Endothelial cell (in vitro differentiated cells): ENCODE results near the gene NELFA. TPM values are rescaled to one million over a fixed set of nuclear protein-coding genes. Genes with fewer than 3 reads are reported as not detected.

Experiments used
- DNase-seq: peaks from one replicate; pipeline ENCODE4 v3.0.0; 2021; ENCODE audit warnings: low spot score
- H3K27ac Mint-ChIP-seq: one replicate; pipeline ENCODE4 v1.8.0; 2021; ENCODE audit warnings: mixed read lengths, inconsistent platforms; ENCODE audit not compliant: unreplicated experiment
- H3K27me3 Mint-ChIP-seq: one replicate; pipeline ENCODE4 v1.8.0; 2021; ENCODE audit warnings: mild to moderate bottlenecking, moderate library complexity, mixed read lengths, inconsistent platforms; ENCODE audit not compliant: unreplicated experiment
- H3K36me3 Mint-ChIP-seq: one replicate; pipeline ENCODE4 v1.8.0; 2021; ENCODE audit warnings: mild to moderate bottlenecking, low read depth, mixed read lengths, inconsistent platforms; ENCODE audit not compliant: unreplicated experiment
- H3K4me1 Mint-ChIP-seq: one replicate; pipeline ENCODE4 v1.8.0; 2021; ENCODE audit warnings: mild to moderate bottlenecking, mixed read lengths, inconsistent platforms; ENCODE audit not compliant: unreplicated experiment
- H3K4me3 Mint-ChIP-seq: one replicate; pipeline ENCODE4 v1.8.0; 2021; ENCODE audit warnings: mild to moderate bottlenecking, mixed read lengths, inconsistent platforms; ENCODE audit not compliant: unreplicated experiment
- H3K9me3 Mint-ChIP-seq: one replicate; pipeline ENCODE4 v1.8.0; 2021; ENCODE audit warnings: mixed read lengths, inconsistent platforms; ENCODE audit not compliant: unreplicated experiment
- CTCF ChIP-seq: fragments of 200-600 bp; sonication (generic); IDR thresholded peaks from one replicate; pipeline ENCODE4 v1.5.0; 2021; ENCODE audit warnings: antibody characterized with exemption; ENCODE audit not compliant: unreplicated experiment
- total RNA-seq: library from RNA; stranded (reverse); fragmentation: NEBNext Ultra II Directional; extraction: Animal tissue kit (Norgen Biotek cat#: 25700); gene quantifications from one replicate; pipeline ENCODE4 v1.2.1, GENCODE V29; 2021; ENCODE audit not compliant: unreplicated experiment

The NELFA gene
- total RNA-seq, 1 donor from 2014 or later = 30.2 TPM

DNA sequence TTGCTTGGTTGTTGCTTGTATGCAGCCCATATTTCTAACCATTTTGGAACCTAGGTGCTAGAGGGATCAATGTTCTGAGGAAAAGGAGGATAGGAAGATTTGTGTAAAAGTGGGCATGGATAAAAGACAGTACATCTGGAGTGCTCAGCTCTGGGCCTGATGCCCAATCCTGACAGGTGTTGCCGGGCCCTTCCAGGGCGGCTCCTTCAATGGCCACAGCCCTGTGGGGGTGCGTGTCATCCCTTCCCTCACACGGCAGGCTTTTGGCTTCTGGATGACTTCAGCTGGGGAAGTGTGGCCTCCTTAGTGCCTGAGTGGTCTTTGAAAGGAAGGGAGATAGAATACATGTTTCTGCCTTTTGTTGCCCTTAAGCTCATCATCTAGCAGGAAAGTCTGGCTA lies 47.2 kb downstream of the NELFA start:
- no peak for DNase-seq
- Mint-ChIP-seq H3K4me3 (peak overlapping the region; percentile 18), H3K9me3 (no peaks in the 10 kb centered on the region), H3K36me3 (peaks cover 48% of the 10 kb centered on the region), H3K4me1 (no peaks in the 10 kb centered on the region), H3K27me3 (no peaks in the 10 kb centered on the region), H3K27ac (no peak overlapping the region)
- TF ChIP-seq CTCF = no peak

GRCh38 chr4:1961038-1961437 lies 47.7 kb downstream of the NELFA start:
- Mint-ChIP-seq H3K4me3 (no peak overlapping the region), H3K4me1 (no peaks in the 10 kb centered on the region), H3K36me3 (peaks cover 51% of the 10 kb centered on the region), H3K27me3 (peaks cover 1% of the 10 kb centered on the region), H3K27ac (no peak overlapping the region), H3K9me3 (no peaks in the 10 kb centered on the region)
- DNase-seq = no peak
- no peak for TF ChIP-seq CTCF

- Mint-ChIP-seq H3K9me3 (no peaks in the 10 kb centered on the region), H3K4me3 (no peak overlapping the region), H3K27ac (no peak overlapping the region), H3K4me1 (no peaks in the 10 kb centered on the region), H3K27me3 (peaks cover 1% of the 10 kb centered on the region), H3K36me3 (peaks cover 53% of the 10 kb centered on the region)
- no peak for TF ChIP-seq CTCF
- DNase-seq = no peak
Measured at GRCh38 chr4:1960170-1960825, 48.5 kb downstream of the NELFA start.

DNA sequence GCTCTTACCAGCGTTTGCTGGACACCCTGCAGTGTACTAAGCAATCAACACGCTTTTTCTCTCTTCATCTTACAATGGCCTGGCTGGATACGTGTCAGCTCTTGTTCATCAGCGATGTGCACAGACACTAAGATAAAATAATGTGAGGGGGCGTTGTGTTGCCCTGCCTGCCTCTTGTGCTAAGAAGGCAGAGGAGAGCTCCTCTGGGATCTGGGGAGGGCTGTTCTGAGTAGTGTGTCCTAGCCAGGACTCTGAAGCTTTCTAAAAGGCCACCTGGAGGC lies 49.7 kb downstream of the NELFA start:
- TF ChIP-seq CTCF = no peak
- peak overlapping the region; percentile 56 for H3K4me3 Mint-ChIP-seq
- H3K9me3 Mint-ChIP-seq = no peaks in the 10 kb centered on the region
- H3K4me1 Mint-ChIP-seq = no peaks in the 10 kb centered on the region
- peaks cover 1% of the 10 kb centered on the region for H3K27me3 Mint-ChIP-seq
- peaks cover 45% of the 10 kb centered on the region for H3K36me3 Mint-ChIP-seq
- no peak for DNase-seq
- H3K27ac Mint-ChIP-seq = no peak overlapping the region

DNA sequence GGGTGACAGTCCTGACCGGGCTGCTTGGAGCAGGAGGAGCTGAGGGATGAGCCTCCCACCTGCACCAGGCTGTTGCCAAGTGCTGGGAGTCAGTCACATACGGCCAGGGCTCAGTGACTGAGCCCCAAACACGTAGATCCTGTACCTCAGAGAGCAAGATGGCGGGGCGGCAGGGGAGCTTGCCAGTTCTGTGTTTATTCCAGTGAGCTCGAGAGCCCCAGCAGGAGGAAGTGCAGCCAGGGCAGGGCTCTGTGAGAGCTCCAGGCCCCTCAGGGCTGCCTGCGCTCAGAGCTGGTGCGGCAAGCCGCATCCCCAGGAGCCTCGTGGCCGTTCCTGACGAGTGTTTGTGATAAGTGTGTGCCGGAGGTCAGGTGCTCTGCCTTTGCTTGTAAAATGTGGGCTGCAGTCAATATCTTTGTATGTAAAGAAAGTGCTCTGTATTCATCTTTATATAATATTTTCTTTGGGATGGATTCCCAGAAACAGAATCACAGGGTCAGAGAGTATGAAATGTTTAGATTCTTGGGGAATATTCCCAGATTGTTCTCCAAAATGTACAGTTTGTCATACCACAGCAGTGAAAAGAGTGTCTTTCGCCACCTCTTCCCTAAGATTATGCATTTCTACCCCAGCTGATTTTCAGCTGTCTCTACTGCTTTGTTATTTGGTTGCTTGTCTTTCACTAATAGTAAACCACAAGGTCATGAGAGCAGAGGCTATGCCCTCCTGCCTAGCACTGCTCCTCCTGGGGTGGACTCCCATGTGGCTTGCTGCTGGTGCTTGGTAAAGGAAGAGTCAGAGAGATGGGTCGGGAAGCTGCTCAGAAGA lies 50.3 kb downstream of the NELFA start:
- no peak overlapping the region for H3K4me3 Mint-ChIP-seq
- peaks cover 45% of the 10 kb centered on the region for H3K36me3 Mint-ChIP-seq
- no peaks in the 10 kb centered on the region for H3K9me3 Mint-ChIP-seq
- DNase-seq = no peak
- H3K27ac Mint-ChIP-seq = no peak overlapping the region
- no peak for TF ChIP-seq CTCF
- peaks cover 1% of the 10 kb centered on the region for H3K27me3 Mint-ChIP-seq
- no peaks in the 10 kb centered on the region for H3K4me1 Mint-ChIP-seq
